Stimulated activated CD8-positive, alpha-beta memory T cell treated with anti-CD3 and anti-CD28 coated beads, Interleukin-15, amount 100 ng/mL, for 4 hours (primary cell): ENCODE measurements around the gene ANKRD18B.
"Not testable (repeated sequence)": the region's sequence is repeated elsewhere in the genome, so short reads cannot be mapped to it uniquely, and the experiment has no call there.

Experiments used
- DNase-seq, 2 donors: peaks; one replicate each; pipeline ENCODE4 v3.0.0-alpha.2; 2020; ENCODE audit warnings: low read depth in 2 of 2

Gene ANKRD18B

DNA sequence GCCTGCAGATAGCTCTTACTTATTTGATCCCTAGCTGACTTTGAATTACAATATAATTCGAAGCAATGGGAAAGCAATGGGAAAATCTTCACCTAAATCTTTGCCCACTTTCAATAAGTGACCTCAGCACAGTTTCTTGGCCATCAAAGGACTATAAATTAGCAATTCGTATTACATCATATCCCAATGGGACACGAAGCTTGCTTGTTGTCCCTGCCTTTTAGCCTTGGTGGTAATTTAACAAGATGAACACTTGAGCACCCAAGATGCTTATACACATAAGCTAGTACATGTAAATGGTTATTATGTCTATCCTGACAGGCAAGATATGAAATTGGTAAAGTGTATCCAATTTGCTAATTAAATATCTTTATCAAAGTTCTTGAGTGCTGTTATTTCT lies 9.9 kb downstream of the ANKRD18B start:
- not testable (repeated sequence) for DNase-seq

DNA sequence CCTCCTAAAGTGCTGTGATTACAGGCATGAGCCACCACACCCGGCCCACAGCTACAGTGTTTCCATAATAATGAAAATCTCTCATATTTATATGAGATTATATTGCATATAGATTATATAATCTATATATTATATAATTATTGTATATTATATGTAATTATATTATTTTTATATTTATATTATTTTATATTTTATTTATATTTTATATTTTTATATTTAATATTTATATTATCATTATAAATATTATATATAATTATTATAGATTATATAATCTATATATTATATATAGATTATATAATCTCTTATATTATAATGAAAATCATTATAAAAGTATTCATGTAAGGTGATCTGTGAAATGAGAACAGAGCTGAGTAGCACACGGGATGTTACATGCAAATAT lies 11.5 kb downstream of the ANKRD18B start:
- no peak for DNase-seq

DNA sequence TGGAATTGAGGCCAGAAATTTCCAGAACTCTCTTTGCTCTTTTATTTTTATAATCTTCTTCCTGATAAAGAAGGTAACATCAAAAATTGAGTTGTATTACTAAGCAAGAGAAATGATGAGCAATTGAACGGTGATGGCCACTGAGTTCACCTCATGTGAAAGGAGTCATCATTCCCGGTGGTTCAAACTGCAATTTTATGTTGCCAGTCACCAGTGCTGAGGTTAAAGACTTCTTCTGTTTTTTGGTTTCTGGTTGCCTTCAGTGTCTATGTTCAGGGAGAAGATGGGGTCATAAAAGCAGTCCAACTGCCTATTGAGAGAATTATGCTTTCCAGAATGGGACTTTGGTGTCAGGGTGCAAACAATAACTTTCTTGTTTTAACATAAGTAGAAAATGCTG lies 19.4 kb downstream of the ANKRD18B start:
- DNase-seq, result not testable (repeated sequence)

DNA sequence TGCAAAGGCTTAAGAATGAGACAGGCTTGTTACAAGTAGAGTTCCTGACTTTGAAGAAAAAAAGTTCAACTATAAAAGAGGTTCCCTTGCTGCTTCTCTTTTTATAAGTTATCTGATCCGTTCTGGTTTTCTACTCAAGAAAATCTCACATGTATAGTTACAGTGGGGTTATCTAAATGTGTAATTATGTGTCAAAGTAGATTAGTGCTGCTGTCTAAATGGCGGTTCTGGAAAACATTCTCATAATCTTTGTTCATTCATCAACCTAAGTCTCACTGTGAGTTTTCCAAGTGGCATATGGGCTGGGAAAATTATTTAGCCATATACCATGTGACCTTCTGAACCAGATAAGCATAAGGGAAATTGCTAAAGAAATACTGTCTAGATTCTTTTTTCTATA lies 21.7 kb downstream of the ANKRD18B start:
- not testable (repeated sequence) for DNase-seq

DNA sequence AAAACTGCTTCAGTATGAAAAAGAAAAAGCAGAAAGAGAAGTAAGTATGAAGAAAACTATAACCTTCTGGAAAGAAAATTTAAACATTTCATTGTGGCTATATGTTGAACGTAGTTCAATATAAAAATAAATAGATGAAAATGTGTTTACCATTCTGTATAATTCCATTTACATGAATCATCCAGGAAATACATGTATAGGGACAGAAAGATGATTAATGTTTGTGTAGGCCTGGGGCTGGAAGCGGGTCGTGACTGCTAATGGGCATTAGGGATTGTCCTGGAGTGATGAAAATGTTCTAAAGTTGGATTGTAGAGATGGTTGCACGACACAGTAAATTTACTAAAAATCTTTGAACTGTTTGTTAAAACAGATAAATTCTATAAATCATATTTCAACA lies 24.8 kb downstream of the ANKRD18B start:
- DNase-seq, result not testable (repeated sequence)

DNA sequence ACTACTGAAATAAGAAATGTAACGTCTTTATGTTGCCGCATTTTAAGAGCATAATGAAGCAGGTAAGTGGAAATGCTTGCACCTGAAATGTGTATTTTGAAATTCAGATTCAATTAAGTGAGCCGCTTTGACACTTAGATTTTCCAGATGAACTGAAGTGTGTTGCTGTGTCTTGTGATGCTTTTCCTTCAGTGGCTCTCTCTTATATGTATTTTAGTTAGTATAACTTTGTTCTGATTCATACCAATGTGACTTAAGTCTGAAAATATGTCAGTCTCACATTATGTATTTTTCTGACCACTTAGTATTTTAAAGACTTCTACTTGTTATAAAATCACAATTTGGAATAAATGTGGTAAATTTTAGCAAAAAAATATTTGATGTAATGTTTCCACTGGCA lies 25.4 kb downstream of the ANKRD18B start:
- DNase-seq, result not testable (repeated sequence)

DNA sequence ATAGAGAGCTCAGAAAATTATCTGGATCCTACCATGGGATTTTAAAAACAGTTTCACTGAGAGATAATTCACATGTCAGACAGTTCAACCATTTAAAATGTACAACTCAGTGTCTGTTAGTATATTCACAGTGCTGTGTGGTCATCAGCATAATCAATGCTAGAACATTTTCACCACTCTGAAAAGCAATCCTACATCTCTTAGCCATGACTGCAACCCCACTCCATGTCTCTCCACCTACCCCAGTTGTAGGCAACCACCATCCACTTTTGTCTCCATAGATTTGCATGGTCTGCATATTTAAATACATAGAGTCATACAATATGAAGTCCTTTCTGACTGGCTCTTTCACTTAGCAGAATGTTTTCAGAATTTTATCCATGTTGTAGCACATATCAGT lies 27.1 kb downstream of the ANKRD18B start:
- not testable (repeated sequence) for DNase-seq

DNA sequence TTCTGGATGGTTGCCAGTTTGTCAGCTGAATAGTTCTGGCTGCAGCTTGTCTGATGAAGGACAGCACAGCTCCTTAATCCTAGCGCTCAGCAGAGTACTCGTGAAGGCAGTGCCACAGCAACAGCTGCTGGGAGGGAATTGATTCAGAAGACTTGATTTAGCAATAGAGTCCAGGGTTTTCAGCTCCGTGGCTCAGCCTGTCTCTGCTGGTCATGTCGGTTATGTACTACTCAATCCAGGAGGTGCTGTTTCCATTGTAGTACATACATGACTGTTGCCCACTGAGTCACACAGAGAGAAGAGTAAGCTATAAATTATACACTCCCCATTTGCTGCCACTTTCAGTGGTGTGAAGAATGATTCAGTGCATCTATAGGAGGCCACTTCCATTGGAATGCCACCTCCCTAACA lies 28.3 kb downstream of the ANKRD18B start:
- not testable (repeated sequence) for DNase-seq

DNA sequence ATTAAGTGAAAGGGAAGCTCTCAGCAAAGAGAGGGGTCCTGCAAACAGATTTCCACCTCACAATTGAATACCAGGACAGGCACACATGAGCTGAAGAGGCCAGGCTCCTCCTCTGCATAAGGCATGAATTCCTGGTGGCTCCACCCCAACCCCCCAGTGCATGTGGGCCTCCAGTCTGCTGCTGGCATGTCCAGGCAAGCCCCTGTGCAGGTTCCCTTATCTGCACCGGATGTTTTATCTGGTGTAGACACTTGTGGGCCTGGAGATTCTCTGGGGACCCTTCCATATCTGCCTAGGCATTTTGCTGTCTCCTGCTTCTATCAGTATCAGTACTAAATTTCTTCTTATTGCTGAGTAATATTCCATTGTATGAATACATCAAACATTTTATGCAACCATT lies 36.2 kb downstream of the ANKRD18B start:
- DNase-seq, result not testable (repeated sequence)

DNA sequence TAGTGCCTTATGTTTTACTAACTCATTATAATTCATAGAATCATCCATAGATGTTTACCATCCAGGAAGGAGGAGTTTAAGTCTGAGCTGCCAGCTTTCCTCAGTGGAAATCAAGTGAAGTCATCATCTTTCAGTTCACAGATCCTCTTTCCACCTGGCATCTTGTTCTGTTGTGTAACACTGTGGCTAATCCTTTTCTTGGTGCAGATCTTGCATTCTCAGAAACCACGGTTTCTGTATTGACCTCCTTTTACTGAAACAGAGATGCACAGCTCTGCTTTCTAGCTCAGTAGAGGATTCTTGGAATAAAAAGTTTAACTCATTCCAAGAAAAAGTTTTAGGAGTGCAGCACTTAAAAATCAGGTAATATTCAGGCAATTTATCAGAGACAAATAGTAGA lies 38.1 kb downstream of the ANKRD18B start:
- DNase-seq, result not testable (repeated sequence)

DNA sequence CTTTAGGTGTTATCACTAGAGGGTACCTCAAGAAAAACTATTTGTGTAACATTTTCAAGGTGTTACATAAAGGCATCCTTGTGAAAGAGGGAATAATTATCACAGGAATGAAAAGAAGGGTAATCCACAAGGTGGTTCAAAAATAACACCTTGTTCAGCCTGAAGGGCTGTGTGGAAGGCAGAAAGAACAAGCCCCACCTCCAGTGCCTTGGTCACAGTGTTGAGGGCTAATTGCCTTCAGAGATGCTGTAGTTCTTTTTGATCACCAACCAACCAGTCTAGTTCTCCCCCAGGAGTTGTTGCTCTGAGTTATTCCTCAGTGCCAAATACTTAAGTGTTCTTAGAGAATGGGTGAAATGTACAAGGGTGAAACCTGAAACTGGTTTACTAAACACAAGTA lies 43.7 kb downstream of the ANKRD18B start:
- not testable (repeated sequence) for DNase-seq

DNA sequence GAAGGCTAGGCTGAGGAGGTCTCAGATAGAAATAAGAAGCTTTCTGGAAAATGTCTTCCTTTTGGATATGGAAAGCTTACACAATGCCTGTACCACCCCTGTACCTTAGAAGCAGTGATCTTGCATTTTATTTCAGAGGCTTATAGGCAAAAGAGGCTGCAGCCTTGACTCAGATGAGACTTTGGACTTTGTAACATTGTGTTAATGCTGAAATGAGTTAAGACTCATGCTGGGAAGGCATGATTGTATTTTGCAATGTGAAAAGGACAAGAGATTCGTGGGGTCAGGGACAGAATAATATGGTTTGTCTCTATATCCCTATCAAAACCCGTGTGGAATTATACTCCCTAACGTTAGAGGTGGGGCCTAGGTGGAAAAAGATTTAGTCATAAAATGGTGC lies 53.7 kb downstream of the ANKRD18B start:
- not testable (repeated sequence) for DNase-seq

DNA sequence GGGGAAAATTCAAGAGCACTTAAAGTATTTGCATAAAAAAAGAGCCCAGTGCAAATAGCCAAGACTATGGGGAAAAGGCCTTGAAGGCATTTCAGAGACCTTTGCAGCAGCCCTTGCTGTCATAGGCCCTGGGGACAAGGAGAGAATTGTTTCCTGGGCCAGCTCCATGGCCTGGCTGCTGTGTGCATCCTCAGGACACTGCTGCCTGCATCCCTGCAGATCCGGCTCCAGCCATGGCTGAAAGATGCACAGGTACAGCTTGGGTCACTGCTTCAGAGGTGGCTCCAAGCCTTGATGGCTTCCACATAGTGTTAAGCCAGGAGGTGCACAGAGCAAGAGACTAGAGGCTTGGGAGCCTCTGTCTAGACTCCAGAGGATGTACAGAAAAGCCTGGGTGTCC lies 55.9 kb downstream of the ANKRD18B start:
- not testable (repeated sequence) for DNase-seq

DNA sequence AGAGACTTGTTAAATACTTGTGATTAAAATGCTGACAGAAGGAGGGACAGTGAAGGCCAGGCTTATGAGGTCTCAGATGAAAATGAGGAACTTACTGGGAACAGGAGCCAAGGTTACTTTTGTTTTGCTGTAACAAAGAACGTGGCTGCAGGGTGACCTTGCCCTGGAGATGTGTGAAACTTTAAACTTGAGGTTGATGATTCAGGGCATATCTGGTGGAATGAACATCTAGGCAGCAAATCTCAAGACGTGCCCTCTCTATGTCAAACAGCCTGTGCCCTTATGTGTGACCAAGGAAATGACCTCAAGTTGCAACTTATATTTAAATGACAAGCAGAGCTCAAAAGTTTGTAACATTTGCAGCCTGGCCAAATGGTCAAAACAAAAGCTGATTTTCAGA lies 58.6 kb downstream of the ANKRD18B start:
- not testable (repeated sequence) for DNase-seq

DNA sequence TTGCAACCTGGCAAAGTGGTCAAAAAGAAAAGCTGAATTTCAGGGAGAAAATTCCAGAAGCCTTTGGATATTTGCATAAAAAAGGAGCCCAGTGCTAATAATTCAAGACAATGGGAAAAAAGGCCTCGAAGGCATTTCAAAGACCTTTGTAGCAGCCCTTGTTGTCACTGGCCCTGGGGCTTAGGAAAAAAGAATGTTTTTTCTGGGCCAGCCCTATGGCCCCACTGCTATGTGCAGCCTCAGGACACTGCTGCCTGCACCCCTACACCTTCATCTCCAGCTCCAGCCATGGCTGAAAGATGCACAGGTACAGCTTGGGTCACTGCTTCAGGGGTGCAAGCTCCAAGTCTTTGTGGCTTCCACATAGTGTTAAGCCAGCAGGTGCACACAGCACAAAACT lies 62.1 kb downstream of the ANKRD18B start:
- DNase-seq, result not testable (repeated sequence)

DNA sequence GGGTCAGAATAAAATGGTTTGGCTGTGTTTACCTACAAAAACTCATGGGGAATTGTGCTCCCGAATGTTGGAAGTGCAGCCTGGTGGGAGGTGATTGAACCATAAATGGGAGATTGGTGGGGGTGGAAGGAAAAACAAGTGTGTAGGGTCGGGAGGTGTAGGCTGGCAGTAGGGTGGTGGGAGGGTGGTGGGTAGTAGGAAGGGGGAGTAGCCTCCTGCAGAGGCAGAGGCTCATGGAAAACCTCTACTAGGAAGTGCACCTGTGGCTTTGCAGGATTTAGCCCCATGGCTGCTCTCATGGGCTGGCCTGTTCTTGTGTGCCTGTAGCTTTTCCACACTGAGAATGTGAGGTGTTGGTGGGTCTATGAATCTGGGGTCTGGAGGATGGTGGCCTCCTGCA lies 63.7 kb downstream of the ANKRD18B start:
- DNase-seq, result not testable (repeated sequence)

DNA sequence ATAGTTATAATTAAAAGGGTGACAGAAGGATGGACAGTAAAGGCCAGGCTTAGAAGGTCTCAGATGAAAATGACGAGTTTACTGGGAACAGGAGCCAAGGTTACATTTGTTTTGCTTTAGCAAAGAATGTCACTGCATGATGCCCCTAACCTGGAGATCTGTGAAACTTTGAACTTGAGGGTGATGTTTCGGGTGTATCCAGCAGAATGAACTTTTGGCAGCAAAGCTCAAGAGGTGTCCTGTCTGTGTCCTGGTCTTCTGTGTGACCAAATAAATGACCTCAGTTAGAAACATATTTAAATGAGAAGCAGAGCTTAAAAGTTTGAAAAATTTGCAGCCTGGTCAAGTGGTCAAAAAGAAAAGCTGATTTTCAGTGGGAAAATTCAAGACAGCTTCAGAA lies 64.8 kb downstream of the ANKRD18B start:
- not testable (repeated sequence) for DNase-seq

DNA sequence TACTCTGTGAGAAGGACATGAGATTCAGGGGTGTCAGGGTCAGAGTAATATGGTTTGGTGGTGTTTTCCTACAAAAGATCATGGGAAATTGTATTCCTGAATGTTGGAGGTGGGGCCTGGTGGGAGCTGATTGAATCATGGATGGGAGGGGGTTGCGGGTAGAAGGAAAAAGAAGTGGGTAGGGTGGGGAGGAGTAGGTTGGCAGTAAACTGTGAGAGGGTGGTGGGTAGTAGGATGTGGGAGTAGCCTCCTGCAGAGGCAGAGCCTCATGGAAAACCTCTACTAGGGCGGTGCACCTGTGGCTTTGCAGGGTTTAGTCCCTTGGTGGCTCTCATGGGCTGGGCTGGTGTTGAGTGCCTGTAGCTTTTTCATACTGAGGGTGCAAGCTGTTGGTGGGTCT lies 66.8 kb downstream of the ANKRD18B start:
- DNase-seq, result not testable (repeated sequence)

DNA sequence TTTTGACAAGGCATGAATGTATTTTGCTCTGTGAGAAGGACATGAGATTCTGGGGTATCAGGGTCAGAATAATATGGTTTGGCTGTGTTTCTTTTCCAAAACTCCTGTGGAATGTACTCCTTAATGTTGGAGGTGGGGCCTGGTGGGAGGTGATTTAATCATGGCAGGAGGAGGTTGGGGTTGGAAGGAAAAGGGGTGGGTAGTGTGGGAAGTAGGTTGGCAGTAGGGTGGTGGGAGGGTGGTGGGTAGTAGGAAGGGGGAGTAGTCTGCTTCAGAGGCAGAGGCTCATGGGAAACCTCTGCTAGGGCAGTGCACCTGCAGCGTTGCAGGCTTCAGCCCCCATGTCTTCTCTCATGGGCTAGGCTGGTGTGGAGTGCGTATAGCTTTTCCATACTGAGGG lies 72.9 kb downstream of the ANKRD18B start:
- DNase-seq, result not testable (repeated sequence)

DNA sequence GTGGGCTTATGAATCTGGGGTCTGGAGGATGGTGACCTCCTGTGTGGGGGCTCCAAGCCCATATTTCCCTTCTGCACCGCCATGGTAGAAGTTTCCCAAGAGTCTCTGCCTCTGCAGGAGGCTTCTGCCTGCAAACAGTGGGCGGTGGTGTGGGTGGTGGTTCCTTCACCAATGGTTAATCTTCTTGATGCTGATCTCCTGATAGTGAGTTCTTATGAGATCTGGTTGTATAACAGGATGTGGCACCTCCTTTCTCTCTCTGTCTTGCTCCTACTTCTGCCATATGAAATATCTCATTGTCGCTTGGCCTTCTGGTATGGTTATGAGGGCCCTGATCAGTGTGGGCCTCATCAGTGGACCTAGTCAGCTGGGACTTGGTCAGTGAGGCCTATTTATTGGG lies 73.3 kb downstream of the ANKRD18B start:
- not testable (repeated sequence) for DNase-seq

DNA sequence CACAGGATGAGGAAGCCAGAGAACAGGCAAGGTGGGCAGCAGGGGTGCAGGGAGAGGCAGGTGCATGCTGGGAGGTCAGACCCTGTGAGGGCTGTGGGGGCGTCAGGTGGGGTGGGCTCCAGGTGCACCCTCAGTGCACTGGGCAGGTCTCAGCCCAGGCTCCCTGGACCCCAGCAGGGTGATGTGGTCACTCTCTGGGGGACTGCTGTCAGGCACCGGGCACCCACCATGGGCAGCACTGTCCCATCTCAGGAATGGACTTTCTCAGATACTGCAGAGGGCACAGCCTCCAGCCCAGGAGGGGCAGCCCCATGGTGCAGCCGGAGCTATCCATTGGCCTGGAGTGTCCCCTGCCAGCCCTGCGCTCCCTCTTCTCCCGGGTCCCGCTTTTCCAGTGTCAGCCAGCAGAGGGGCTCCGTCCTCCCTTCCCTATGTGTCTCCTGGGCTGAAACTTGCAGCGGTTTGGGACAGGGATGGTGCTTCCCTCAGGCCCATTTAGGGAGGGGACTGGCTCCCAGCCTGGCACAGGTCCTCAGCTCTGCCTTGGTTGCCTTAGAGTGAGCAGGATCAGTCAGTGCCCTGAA lies 74.8 kb downstream of the ANKRD18B start:
- not testable (repeated sequence) for DNase-seq

DNA sequence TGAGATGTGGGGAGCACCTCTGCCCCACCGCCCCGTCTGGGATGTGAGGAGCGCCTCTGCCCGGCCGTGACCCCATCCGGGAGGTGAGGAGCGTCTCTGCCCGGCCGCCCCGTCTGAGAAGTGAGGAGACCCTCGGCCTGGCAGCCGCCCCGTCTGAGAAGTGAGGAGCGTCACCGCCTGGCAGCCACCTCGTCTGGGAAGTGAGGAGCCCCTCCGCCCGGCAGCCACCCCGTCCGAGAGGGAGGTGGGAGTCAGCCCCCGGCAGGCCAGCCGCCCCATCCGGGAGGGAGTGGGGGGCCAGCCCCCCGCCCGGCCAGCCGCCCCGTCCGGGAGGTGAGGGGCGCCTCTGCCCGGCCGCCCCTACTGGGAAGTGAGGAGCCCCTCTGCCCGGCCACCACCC lies 76.9 kb downstream of the ANKRD18B start:
- not testable (repeated sequence) for DNase-seq

DNA sequence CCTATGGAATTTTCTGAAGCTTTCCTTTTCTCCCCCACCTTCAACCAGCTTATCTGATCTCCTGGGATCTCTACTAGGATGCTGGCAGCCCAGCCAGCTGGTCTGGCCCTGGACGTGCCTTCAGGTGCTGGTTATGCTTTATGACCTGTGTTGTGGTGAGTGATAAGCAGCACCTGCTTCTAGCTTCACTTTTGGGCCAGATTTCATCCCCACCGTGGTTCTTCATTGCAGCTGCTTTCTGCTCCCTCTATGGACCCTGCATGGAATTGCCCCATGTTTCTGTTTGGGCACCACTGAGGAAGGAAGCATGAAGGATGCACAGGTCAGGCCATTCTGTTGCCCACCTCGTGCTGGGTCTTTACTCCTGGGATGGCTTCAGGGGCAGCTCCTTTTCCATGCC lies 80.2 kb downstream of the ANKRD18B start:
- not testable (repeated sequence) for DNase-seq

DNA sequence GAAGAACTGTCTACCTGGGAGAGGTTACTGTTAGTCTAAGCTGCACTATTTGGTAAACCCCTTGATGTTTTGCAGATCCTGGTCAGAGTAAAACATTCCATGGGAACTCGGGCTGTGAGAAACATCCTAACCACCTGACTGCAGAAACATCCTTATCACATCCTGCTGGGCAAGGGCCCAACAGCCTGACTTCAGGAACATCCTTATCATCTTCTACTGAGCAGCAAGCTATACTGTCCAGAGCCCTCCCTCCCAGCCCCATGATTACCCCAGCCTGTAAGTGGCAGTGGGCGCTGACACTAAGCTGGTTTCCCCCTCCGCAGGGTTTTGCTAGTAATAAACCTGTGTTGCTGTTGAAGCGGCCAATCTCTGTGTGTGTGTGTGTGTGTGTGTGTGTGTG lies 80.9 kb downstream of the ANKRD18B start:
- DNase-seq, result not testable (repeated sequence)
